SU-DHL-6 (cell line): ENCODE data around the gene CRP.

Experiments
- H2AFZ ChIP-seq: fragments of 200-600 bp; sonication (generic); 2 replicates; pipeline ENCODE4 v1.6.1; 2014; ENCODE audit warnings: low read depth, mild to moderate bottlenecking, moderate library complexity, mixed read lengths, antibody characterized with exemption, low read length; ENCODE audit not compliant: severe bottlenecking
- H3F3A ChIP-seq: fragments of 200-600 bp; shearing (Covaris generic); 2 replicates; pipeline ENCODE4 v1.6.0; 2016; ENCODE audit warnings: antibody characterized with exemption, mild to moderate bottlenecking; ENCODE audit not compliant: insufficient read depth
- H3K27ac ChIP-seq: fragments of 200-600 bp; sonication (generic); 2 replicates; pipeline ENCODE4 v1.5.1; 2016; ENCODE audit warnings: low read depth, mild to moderate bottlenecking, low read length, moderate library complexity, mixed read lengths
- H3K27me3 ChIP-seq: fragments of 200-600 bp; sonication (generic), shearing (Covaris generic); 2 replicates; pipeline ENCODE4 v1.6.0; 2014; ENCODE audit warnings: mild to moderate bottlenecking, low read length
- H3K36me3 ChIP-seq: fragments of 200-600 bp; sonication (generic); 2 replicates; pipeline ENCODE4 v1.6.1; 2014; ENCODE audit warnings: mild to moderate bottlenecking, low read length, mixed read lengths
- H3K4me2 ChIP-seq: fragments of 300-600, 200-600 bp; shearing (Covaris generic), sonication (generic); 2 replicates; pipeline ENCODE4 v1.6.0; 2014; ENCODE audit warnings: low read length, low read depth, mild to moderate bottlenecking; ENCODE audit not compliant: poor library complexity, severe bottlenecking
- H3K4me3 ChIP-seq: fragments of 200-600 bp; sonication (generic); 2 replicates; pipeline ENCODE4 v1.5.1; 2014; ENCODE audit warnings: antibody characterized with exemption, low read length, mild to moderate bottlenecking, mixed read lengths; ENCODE audit not compliant: insufficient read depth, poor library complexity, severe bottlenecking
- H3K79me2 ChIP-seq: fragments of 200-600 bp; sonication (generic); 2 replicates; pipeline ENCODE4 v1.6.1; 2014; ENCODE audit warnings: mild to moderate bottlenecking, low read length, moderate library complexity; ENCODE audit not compliant: insufficient read depth
- H3K9ac ChIP-seq: fragments of 200-600 bp; sonication (generic); 2 replicates; pipeline ENCODE4 v1.7.0; 2014; ENCODE audit warnings: mild to moderate bottlenecking, low read length
- H3K9me2 ChIP-seq: fragments of 200-600 bp; sonication (generic); replicated peaks from 2 replicates; pipeline ENCODE4 v1.6.1; 2014; ENCODE audit warnings: low read length; ENCODE audit not compliant: insufficient read depth
- H3K9me3 ChIP-seq: fragments of 200-600 bp; sonication (generic); 2 replicates; pipeline ENCODE4 v1.6.1; 2014; ENCODE audit warnings: low read length, mixed read lengths; ENCODE audit not compliant: insufficient read depth
- H4K20me1 ChIP-seq: fragments of 200-600 bp; sonication (generic); 2 replicates; pipeline ENCODE4 v1.6.1; 2014; ENCODE audit warnings: low read depth, mild to moderate bottlenecking, antibody characterized with exemption, low read length, moderate library complexity, mixed read lengths
- CTCF ChIP-seq: fragments of 200-600 bp; sonication (generic); IDR thresholded peaks from one replicate; pipeline ENCODE4 v1.5.1; 2017; ENCODE audit warnings: antibody characterized with exemption, mild to moderate bottlenecking, low read length, moderate library complexity; ENCODE audit not compliant: insufficient read depth, poor library complexity, severe bottlenecking
- EZH2phosphoT487 ChIP-seq: fragments of 200-600 bp; sonication (generic), shearing (Covaris generic); conservative IDR thresholded peaks from 2 replicates; pipeline ENCODE4 v1.6.1; 2018; ENCODE audit warnings: mild to moderate bottlenecking, antibody characterized with exemption, low read length, moderate library complexity, mixed read lengths

The CRP gene

DNA sequence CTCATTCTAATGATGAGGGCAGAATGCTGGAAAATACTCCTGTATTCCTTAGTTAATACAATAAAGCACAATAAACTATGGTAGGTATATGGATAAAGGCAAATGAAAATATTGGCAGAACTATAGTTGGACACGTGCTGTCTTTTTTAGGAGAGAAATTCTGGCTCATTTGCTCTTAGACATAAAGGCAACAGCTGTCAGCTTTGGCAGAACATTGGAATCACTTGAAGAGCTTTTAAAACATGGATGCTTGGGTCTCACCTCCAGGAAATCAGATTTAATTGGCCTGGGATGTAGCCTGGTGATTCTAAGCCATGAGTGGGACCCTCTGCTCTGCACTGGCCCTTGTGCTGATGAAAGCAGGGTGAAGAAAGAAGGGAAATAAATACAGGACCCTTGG, 9.9 kb downstream of the CRP start:
- Histone ChIP-seq H3K4me2 (no peak overlapping the region), H3K27me3 (peaks cover under 1% of the 10 kb centered on the region; the same call in 1 of the 2 replicates), H3K36me3 (no peaks in the 10 kb centered on the region), H2AFZ (no peak overlapping the region), H3K4me3 (no peak overlapping the region), H4K20me1 (no peaks in the 10 kb centered on the region), H3K9ac (no peak overlapping the region), H3K9me2 (no peaks in the 10 kb centered on the region), H3F3A (no peaks in the 10 kb centered on the region), H3K79me2 (no peaks in the 10 kb centered on the region), H3K9me3 (no peaks in the 10 kb centered on the region), H3K27ac (no peak overlapping the region)
- TF ChIP-seq EZH2phosphoT487, result no peak
- no peak for TF ChIP-seq CTCF

DNA sequence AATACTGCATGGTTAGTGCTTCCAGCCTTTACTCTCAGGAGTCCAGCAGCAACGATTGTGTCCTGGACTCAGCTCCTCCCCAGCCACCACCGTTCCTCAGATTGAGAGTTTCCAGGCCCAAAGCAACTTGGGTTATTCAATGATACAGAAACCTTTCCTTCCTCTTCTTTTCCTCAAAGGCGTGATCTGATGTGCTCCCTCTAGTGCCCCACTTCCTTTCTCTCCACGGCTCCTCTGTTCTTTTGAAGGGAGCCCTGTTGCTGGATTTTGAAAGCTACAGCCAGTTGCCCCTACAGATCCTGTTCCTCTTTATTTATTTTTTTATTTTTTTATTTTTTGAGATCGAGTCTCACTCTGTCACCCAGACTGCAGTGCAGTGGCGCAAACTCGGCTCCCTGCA, 14.1 kb downstream of the CRP start:
- TF ChIP-seq EZH2phosphoT487 (no peak), CTCF (no peak)
- Histone ChIP-seq H3K4me2 (no peak overlapping the region), H3K4me3 (no peak overlapping the region), H3K9me3 (no peaks in the 10 kb centered on the region), H3K9me2 (no peaks in the 10 kb centered on the region), H3K27ac (no peak overlapping the region), H3K27me3 (peaks cover 3% of the 10 kb centered on the region; the same call in 1 of the 2 replicates), H4K20me1 (no peaks in the 10 kb centered on the region), H3K36me3 (no peaks in the 10 kb centered on the region), H3K79me2 (no peaks in the 10 kb centered on the region), H2AFZ (no peak overlapping the region), H3K9ac (no peak overlapping the region), H3F3A (no peaks in the 10 kb centered on the region)

DNA sequence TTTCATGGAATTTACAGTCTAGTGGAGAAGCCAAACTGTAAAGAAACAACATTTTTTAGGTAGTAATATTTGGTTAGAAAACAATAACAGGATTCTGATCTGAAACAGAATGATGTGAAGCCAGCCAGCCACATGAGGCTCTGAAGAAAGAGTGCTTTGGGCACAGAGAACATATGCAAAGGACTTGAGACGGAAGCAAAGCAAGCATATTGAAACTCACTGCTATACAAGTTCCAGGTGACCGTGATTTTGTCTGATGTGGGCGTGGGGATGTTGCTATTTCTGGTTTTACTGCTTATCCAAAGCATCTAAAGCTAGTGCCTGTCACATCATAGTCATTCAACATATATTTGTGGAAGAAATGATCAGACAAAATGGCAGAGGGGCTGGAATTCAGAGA, 14.7 kb downstream of the CRP start:
- Histone ChIP-seq H3K4me3 (no peak overlapping the region), H2AFZ (no peak overlapping the region), H4K20me1 (no peaks in the 10 kb centered on the region), H3K27ac (no peak overlapping the region), H3K36me3 (no peaks in the 10 kb centered on the region), H3K9me3 (no peaks in the 10 kb centered on the region), H3K27me3 (peaks cover 3% of the 10 kb centered on the region; the same call in 1 of the 2 replicates), H3F3A (no peaks in the 10 kb centered on the region), H3K79me2 (no peaks in the 10 kb centered on the region), H3K4me2 (no peak overlapping the region), H3K9ac (no peak overlapping the region), H3K9me2 (no peaks in the 10 kb centered on the region)
- TF ChIP-seq EZH2phosphoT487, result no peak

DNA sequence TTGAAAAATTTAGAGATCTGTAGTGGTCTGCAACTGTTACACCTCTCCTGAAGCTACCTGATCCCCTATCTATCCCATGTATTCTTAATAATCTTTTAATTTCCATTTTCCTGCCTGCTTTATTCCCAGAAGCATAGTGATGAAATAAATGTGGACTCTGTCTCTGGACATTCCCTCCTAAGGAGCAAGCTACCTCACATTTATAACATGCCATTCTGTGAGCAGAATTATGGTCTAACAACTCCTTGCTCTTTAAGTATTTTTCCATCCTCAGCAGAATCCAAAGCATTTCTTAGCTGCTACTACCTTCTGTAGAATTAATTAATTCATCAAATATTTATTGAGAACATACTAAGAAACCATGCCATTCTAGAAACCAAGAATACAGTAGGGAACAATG, 15.1 kb downstream of the CRP start:
- no peak overlapping the region for H3K4me3 ChIP-seq
- no peak overlapping the region for H2AFZ ChIP-seq
- H3F3A ChIP-seq, result no peaks in the 10 kb centered on the region
- no peaks in the 10 kb centered on the region for H3K36me3 ChIP-seq
- H3K4me2 ChIP-seq, result no peak overlapping the region
- no peaks in the 10 kb centered on the region for H3K79me2 ChIP-seq
- no peak for TF ChIP-seq CTCF
- no peaks in the 10 kb centered on the region for H3K9me3 ChIP-seq
- H3K27ac ChIP-seq, result no peak overlapping the region
- no peaks in the 10 kb centered on the region for H3K9me2 ChIP-seq
- H4K20me1 ChIP-seq, result no peaks in the 10 kb centered on the region
- H3K27me3 ChIP-seq, result peaks cover 3% of the 10 kb centered on the region; the same call in 1 of the 2 replicates
- no peak overlapping the region for H3K9ac ChIP-seq
